ENCODE measurements around the gene CLIC4. TPM values are rescaled to one million over a fixed set of nuclear protein-coding genes. Genes with fewer than 3 reads are reported as not detected.

The CLIC4 gene
- total and polyA plus RNA-seq, 9 of the 15 experiments (the other 6 are each of a cell fraction or from before 2014, with no cell fraction given): 16.0 to 67.5 (median 38.4) TPM

DNA sequence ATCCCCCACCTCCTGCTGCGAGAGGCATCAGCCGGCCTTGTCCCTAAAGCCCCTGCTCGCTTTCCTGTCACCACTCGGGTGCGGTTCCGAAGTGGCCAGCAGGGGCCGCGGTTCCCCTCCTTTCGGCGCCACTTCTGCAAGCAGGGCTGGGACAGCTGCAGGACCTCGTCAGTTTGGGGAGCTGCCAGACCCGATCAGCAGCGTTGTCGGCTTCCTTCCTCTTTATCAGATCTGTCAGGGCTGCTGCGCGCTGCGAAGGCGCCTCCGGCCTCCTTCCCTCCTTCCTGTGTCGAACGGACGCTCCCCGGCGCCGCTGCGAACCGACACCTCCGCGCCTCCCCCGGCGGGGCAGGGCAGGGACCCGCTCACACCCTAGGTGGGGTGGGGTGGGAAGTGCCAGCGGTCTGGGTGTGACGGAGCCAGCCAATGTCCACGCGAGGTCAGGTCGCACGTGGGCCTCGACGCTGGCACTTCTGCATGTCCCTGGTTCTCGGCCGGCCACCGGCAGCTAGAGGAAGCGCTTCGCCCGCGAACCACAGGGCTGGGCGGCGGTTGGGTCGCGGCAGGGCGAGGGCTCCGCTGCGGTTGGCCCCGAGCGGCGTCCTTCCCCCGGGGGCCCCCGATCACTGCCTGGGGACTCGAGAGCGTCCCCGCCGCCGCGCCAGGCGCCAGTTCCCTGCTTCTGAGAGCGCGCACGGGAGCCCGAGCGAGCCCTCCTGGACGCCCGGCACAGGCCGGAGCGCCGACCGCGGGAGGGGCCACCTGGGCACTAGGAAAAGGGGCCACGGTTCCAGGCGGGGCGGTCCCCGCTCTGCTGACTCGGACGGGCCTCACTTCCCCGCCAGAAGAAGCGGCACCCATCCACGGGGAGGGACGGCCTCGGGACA lies 103.0 kb downstream of the CLIC4 start (continued):
- TF ChIP-seq AFF4 (CRISPR knock-in tag; IDR thresholded peaks at IDR 0.05): peak; percentile 72; the same call in 1 of the 2 replicates
- TF ChIP-seq, protein P1, sequence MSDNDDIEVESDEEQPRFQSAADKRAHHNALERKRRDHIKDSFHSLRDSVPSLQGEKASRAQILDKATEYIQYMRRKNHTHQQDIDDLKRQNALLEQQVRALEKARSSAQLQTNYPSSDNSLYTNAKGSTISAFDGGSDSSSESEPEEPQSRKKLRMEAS (CRISPR knock-in tag; IDR thresholded peaks at IDR 0.05): peak; percentile 97
- TF ChIP-seq TBL1XR1 (IDR thresholded peaks at IDR 0.05; ENCODE audit: low read length in 2 of 2): peak; percentile 28 to 58; a peak in 2 of 4 replicates
- no peak for TF ChIP-seq ZZZ3 (IDR thresholded peaks at IDR 0.05)
- 0 out of 2 replicates have a peak, but pooled peaks have one; percentile 68 for TF ChIP-seq ZNF23 (CRISPR knock-in tag; IDR thresholded peaks at IDR 0.05)
- TF ChIP-seq EP300 (IDR thresholded peaks at IDR 0.05; ENCODE audit: low read length): peak; percentile 68
- TF ChIP-seq MYC (IDR thresholded peaks at IDR 0.05; ENCODE audit: low read depth, low read length): peak; percentile 85
- peak; percentile 89; the same call in 1 of the 2 replicates for TF ChIP-seq MYC (CRISPR knock-in tag; IDR thresholded peaks at IDR 0.05; ENCODE audit: borderline replicate concordance, low read depth)
- 0 out of 2 replicates have a peak, but pooled peaks have one; percentile 59 for TF ChIP-seq ZNF12 (CRISPR knock-in tag; IDR thresholded peaks at IDR 0.05)
- TF ChIP-seq ZBED1 (IDR thresholded peaks at IDR 0.05): no peak; the same call in 1 of the 2 replicates
- peak; percentile 78; the same call in 1 of the 2 replicates for TF ChIP-seq CC2D1A (IDR thresholded peaks at IDR 0.05)
- TF ChIP-seq KDM2B (CRISPR knock-in tag; IDR thresholded peaks at IDR 0.05): no peak; the same call in none of the 2 replicates
- TF ChIP-seq NBN (IDR thresholded peaks at IDR 0.05; ENCODE audit: low read depth): peak; percentile 64; the same call in 1 of the 2 replicates
- TF ChIP-seq PTBP1 (IDR thresholded peaks at IDR 0.05; ENCODE audit: low read depth, low read length): no peak
- TF ChIP-seq BHLHE40 (IDR thresholded peaks at IDR 0.05; ENCODE audit: low read length): peak; percentile 72
- 0 out of 2 replicates have a peak, but pooled peaks have one; percentile 83 for TF ChIP-seq ZNF133 (CRISPR knock-in tag; IDR thresholded peaks at IDR 0.05)
- TF ChIP-seq SIRT6 (IDR thresholded peaks at IDR 0.05; ENCODE audit: low read depth, low read length): no peak
- TF ChIP-seq ZNF282 (CRISPR knock-in tag; IDR thresholded peaks at IDR 0.05): no peak; the same call in 1 of the 2 replicates
- TF ChIP-seq MEF2D (tag; conservative IDR thresholded peaks at IDR 0.05; ENCODE audit: low read depth): no peak
- TF ChIP-seq, protein P2, sequence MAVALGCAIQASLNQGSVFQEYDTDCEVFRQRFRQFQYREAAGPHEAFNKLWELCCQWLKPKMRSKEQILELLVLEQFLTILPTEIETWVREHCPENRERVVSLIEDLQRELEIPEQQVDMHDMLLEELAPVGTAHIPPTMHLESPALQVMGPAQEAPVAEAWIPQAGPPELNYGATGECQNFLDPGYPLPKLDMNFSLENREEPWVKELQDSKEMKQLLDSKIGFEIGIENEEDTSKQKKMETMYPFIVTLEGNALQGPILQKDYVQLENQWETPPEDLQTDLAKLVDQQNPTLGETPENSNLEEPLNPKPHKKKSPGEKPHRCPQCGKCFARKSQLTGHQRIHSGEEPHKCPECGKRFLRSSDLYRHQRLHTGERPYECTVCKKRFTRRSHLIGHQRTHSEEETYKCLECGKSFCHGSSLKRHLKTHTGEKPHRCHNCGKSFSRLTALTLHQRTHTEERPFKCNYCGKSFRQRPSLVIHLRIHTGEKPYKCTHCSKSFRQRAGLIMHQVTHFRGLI (CRISPR knock-in tag; IDR thresholded peaks at IDR 0.05): peak; percentile 56; the same call in 1 of the 2 replicates
- TF ChIP-seq ARNT (IDR thresholded peaks at IDR 0.05): peak in 1 of 2 experiments; percentile 43; a peak in 1 of 4 replicates
- peak; percentile 71 for TF ChIP-seq ETS1 (conservative IDR thresholded peaks at IDR 0.05; ENCODE audit: control insufficient read depth, low read depth, low read length)

Measured in K562 (cell line).